C4-2B (cell line): ENCODE measurements around the gene ZNF519.

Experiments used
- H3K27ac ChIP-seq: fragments of 450-650 bp; 2 replicates; pipeline ENCODE4 v1.5.1; 2017
- ZFX ChIP-seq: fragments of 450-650 bp; IDR thresholded peaks from 2 replicates; pipeline ENCODE4 v1.6.1; 2017
- TF ChIP-seq, protein P1 (sequence below): fragments of 450-650 bp; conservative IDR thresholded peaks from 2 replicates; pipeline ENCODE4 v1.5.1; 2017; ENCODE audit warnings: mild to moderate bottlenecking

ZNF519 gene

DNA sequence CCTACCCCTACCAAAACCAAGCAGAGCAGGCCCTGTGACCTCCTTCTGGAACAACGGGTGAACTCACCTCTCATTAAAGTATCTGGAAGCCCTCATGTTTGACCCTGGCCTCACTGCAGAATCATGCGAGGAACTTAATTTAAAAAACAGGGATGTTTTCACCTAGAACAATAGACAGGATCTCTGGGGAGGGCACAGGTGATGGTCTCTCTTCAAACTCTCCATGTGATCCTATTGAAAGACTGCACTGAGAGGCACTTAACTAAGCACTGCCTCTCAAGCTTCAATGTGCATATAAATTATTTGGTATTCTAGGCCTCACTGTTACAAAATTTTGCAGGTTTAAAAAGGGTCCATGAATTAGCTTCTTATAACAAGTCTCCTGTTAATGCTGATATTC lies 7.5 kb downstream of the ZNF519 start:
- TF ChIP-seq, protein P1, sequence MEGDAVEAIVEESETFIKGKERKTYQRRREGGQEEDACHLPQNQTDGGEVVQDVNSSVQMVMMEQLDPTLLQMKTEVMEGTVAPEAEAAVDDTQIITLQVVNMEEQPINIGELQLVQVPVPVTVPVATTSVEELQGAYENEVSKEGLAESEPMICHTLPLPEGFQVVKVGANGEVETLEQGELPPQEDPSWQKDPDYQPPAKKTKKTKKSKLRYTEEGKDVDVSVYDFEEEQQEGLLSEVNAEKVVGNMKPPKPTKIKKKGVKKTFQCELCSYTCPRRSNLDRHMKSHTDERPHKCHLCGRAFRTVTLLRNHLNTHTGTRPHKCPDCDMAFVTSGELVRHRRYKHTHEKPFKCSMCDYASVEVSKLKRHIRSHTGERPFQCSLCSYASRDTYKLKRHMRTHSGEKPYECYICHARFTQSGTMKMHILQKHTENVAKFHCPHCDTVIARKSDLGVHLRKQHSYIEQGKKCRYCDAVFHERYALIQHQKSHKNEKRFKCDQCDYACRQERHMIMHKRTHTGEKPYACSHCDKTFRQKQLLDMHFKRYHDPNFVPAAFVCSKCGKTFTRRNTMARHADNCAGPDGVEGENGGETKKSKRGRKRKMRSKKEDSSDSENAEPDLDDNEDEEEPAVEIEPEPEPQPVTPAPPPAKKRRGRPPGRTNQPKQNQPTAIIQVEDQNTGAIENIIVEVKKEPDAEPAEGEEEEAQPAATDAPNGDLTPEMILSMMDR: no peak
- no peak for TF ChIP-seq ZFX
- H3K27ac ChIP-seq: no peak overlapping the region

GRCh38 chr18:14122097-14122496 lies 10.1 kb downstream of the ZNF519 start:
- TF ChIP-seq, protein P1: no peak
- TF ChIP-seq ZFX: no peak
- no peak overlapping the region for H3K27ac ChIP-seq

GRCh38 chr18:14120926-14121325 lies 11.3 kb downstream of the ZNF519 start:
- H3K27ac ChIP-seq: no peak overlapping the region
- TF ChIP-seq, protein P1: no peak
- TF ChIP-seq ZFX: no peak

DNA sequence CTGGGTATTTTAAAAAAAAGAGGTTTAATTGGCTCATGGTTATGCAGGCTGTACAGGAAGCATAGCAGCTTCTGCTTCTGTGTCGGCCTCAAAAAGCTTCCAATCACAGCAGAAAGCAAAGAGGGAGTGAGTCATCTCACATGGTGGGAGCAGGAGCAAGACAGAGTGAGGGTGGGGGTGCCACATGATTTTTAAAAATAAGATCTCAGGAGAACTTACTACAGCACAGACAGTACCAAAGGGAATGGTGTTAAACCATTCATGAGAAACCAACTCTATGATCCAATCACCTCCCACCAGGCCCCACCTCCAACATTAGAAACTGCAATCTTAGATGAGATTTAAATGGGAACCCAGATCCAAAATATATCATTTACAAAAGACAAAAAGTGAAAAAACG lies 14.6 kb downstream of the ZNF519 start:
- no peak for TF ChIP-seq ZFX
- TF ChIP-seq, protein P1: no peak
- H3K27ac ChIP-seq: no peak overlapping the region

- H3K27ac ChIP-seq: no peak overlapping the region
- no peak for TF ChIP-seq ZFX
- TF ChIP-seq, protein P1: no peak
Measured at GRCh38 chr18:14106906-14107305, 25.3 kb downstream of the ZNF519 start.

DNA sequence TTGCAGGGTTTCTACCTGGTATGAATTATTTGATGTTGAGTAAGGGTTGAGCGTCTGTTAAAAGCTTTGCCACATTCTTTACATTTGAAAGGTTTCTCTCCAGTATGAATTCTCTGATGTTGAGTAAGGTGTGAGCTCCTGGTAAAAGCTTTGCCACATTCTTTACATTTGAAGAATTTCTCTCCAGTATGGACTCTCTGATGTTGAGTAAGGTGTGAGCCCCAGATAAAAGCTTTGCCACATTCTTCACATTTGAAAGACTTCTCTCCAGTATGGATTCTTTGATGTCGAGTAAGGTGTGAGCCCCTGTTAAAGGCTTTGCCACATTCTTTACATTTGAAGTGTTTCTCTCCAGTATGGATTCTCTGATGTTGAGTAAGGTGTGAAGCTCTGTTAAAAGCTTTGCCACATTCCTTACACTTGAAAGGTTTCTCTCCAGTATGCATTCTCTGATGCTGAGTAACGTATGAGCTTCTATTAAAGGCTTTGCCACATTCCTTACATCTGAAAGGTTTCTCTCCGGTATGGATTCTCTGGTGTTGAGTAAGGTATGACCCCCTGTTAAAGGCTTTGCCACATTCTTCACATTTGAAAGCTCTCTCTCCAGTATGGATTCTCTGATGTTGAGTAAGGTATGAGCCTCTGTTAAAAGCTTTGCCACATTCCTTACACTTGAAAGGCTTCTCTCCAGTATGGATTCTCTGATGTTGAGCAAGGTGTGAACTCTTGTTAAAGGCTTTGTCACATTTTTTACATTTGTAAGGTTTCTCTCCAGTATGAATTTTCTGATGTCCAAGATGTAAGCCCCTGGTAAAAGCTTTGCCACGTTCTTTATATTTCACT lies 27.1 kb downstream of the ZNF519 start:
- TF ChIP-seq, protein P1: no peak
- no peak for TF ChIP-seq ZFX

DNA sequence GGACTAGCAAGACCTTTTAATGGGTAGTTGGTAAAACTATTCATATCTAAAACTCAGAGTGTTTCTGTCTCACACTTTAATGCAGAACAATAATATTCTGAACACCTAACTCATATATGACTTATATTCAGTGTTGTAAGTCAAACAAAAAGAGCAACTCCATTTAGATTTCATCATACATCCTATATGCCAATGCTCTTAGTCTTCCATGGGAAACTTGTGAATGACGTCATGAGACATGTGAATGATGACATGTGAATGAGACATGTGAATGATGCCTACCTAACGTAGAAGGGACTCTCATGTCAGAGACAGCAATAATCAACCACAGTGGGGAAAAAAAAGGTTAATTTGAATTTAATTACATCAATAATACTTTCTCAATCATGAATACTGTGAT lies 28.0 kb downstream of the ZNF519 start:
- no peak overlapping the region for H3K27ac ChIP-seq
- TF ChIP-seq ZFX: no peak
- TF ChIP-seq, protein P1: no peak

More for the DNA sequence above, 27.1 kb downstream of the ZNF519 start:
- H3K27ac ChIP-seq: no peak overlapping the region
